ENCODE data around the gene VCL. TPM values are rescaled to one million over a fixed set of nuclear protein-coding genes. Genes with fewer than 3 reads are reported as not detected.
A peak's percentile ranks its signal among the peaks of the same experiment; 100 is the strongest.

VCL gene
- total and polyA plus RNA-seq, 9 of the 15 experiments (the other 6 are each of a cell fraction or from before 2014, with no cell fraction given), result 29.8 to 186 (median 76.4) TPM

GRCh38 chr10:74067373-74068352 lies 69.7 kb downstream of the VCL start (continued):
- TF ChIP-seq FOXM1 (IDR thresholded peaks at IDR 0.05; ENCODE audit: low read depth) (peak; percentile 59), FOXM1 (CRISPR knock-in tag; IDR thresholded peaks at IDR 0.05; ENCODE audit: low read depth) (no peak), TOE1 (IDR thresholded peaks at IDR 0.05; ENCODE audit: borderline replicate concordance) (no peak; the same call in 1 of the 2 replicates), TOE1 (CRISPR knock-in tag; IDR thresholded peaks at IDR 0.05; ENCODE audit: borderline replicate concordance, low read depth) (no peak), VEZF1 (CRISPR knock-in tag; IDR thresholded peaks at IDR 0.05) (peak; percentile 17; the same call in 1 of the 2 replicates), ZBTB8A (IDR thresholded peaks at IDR 0.05; ENCODE audit: partially characterized antibody) (no peak), UBTF (IDR thresholded peaks at IDR 0.05; ENCODE audit: borderline replicate concordance in 1 of 2, low read depth in 2 of 2, low read length in 2 of 2) (no peak), MAFG (tag; conservative IDR thresholded peaks at IDR 0.05) (peak; percentile 93), ZKSCAN8 (CRISPR knock-in tag; IDR thresholded peaks at IDR 0.05) (no peak), DIDO1 (tag; IDR thresholded peaks at IDR 0.05; ENCODE audit: low read depth) (no peak), NFE2 (IDR thresholded peaks at IDR 0.05; ENCODE audit: low read depth) (peak; percentile 57), SAP30 (IDR thresholded peaks at IDR 0.05; ENCODE audit: borderline replicate concordance, insufficient read depth, low read depth, low read length, poor library complexity, severe bottlenecking) (no peak), CBX1 (IDR thresholded peaks at IDR 0.05; ENCODE audit: low read depth) (no peak), SMARCA4 (IDR thresholded peaks at IDR 0.05) (peak; percentile 87), STAT5A (IDR thresholded peaks at IDR 0.05; ENCODE audit: borderline replicate concordance, low read length) (peak; percentile 48; the same call in 1 of the 2 replicates), C11orf30 (IDR thresholded peaks at IDR 0.05; ENCODE audit: low read depth) (peak; percentile 94)
- TF ChIP-seq, protein P1, sequence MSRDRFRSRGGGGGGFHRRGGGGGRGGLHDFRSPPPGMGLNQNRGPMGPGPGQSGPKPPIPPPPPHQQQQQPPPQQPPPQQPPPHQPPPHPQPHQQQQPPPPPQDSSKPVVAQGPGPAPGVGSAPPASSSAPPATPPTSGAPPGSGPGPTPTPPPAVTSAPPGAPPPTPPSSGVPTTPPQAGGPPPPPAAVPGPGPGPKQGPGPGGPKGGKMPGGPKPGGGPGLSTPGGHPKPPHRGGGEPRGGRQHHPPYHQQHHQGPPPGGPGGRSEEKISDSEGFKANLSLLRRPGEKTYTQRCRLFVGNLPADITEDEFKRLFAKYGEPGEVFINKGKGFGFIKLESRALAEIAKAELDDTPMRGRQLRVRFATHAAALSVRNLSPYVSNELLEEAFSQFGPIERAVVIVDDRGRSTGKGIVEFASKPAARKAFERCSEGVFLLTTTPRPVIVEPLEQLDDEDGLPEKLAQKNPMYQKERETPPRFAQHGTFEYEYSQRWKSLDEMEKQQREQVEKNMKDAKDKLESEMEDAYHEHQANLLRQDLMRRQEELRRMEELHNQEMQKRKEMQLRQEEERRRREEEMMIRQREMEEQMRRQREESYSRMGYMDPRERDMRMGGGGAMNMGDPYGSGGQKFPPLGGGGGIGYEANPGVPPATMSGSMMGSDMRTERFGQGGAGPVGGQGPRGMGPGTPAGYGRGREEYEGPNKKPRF (IDR thresholded peaks at IDR 0.05; ENCODE audit: low read depth, low read length), result no peak
- TF ChIP-seq, protein P2, sequence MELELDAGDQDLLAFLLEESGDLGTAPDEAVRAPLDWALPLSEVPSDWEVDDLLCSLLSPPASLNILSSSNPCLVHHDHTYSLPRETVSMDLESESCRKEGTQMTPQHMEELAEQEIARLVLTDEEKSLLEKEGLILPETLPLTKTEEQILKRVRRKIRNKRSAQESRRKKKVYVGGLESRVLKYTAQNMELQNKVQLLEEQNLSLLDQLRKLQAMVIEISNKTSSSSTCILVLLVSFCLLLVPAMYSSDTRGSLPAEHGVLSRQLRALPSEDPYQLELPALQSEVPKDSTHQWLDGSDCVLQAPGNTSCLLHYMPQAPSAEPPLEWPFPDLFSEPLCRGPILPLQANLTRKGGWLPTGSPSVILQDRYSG (tag; conservative IDR thresholded peaks at IDR 0.05; ENCODE audit: low read depth), result no peak

All from K562 (cell line).